GM21360 (cell line): ENCODE results near the gene CPN1.
"Not testable (repeated sequence)": the region's sequence is repeated elsewhere in the genome, so short reads cannot be mapped to it uniquely, and the experiment has no call there.

ENCODE experiments used
- ATAC-seq: cut with Tn5 transposase; IDR thresholded peaks from one replicate; pipeline ENCODE4 v1.9.1; 2021; ENCODE audit warnings: mild to moderate bottlenecking, moderate library complexity; ENCODE audit not compliant: unreplicated experiment

CPN1 gene

DNA sequence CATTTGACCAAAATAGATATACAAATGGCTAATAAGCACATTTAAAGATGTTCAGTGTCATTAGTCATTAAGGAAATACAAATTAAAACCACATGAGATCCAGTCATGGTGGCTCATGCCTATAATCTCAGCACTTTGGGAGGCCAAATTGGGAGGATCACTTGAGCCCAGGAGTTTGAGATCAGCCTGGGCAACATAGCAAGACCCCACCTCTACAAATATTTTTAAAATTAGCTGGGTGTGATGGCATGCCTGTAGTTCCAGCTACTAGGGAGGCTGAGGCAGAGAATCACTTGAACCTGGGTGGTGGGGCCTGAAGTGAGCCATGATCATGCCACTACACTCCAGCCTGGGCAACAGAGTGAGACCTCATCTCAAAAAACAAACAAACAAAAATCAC lies 607 bp upstream of the CPN1 start:
- ATAC-seq, result not testable (repeated sequence)

DNA sequence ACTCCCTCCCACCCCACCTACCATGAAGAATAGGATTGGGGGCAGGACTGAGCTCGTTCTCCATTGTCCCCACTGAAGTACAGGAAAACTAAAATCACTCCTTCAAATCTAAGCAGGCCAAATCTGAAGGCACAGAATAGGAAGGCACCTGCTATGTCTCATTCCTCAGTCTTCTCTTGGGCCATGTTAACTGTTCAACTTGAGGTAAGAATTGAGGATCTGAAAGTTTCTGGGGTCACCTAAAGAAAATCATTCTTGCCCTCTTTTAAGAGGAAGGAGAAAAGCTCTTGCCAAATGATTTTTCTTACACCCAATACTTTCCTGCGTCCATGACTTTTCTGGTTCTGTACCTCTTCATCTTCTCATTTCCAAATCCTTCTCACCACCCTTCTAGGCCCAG lies 4.9 kb downstream of the CPN1 start:
- ATAC-seq, result no peak

GRCh38 chr10:100075426-100076220 lies 6.0 kb downstream of the CPN1 start:
- no peak for ATAC-seq

GRCh38 chr10:100072514-100072913 lies 9.2 kb downstream of the CPN1 start:
- ATAC-seq, result no peak

DNA sequence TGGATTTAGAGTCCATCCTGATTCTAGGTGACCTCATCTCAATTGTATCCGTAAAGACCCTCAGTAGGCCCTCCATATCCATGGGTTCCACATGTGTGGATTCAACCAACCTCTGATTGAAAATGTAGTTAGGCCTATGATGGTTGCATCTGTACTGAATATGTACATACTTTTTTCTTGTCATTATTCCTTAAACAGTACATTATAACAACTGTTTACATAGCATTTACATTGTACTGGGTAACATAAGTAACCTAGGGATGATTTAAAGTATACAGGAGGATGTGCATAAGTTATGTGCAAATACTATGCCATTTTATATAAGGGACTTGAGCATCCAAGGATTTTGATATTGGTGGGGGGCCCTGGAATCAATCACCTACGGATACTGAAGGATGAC lies 10.1 kb downstream of the CPN1 start:
- ATAC-seq, result no peak

GRCh38 chr10:100067466-100067865 lies 14.2 kb downstream of the CPN1 start:
- no peak for ATAC-seq

DNA sequence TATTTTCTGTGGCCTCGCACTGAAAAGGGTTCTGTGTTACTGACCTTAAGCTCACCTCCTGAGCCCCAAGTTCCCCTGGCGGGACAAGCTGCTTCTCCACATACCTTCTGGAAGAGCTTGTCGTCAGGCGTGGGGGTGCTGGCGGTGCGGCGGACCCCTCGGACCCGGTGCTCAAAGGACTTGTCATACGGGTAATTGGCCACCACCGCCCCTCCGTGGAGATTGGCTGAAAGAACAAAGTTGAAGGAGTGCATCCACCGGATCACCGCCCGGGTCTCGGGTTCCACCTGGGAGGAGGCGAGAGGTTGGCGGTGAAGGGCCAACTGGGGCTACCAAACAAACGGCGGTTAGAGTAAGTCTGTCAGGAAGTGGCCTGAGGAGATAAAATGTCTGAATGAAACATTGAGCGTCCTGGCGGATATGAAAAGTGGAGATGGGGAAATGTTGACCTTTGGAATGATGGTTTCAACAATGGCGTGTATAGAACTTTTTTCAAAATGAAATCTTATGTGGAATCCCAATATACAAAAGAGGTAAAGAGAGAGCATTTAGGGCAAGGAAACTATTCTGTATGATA lies 16.5 kb downstream of the CPN1 start:
- ATAC-seq, result no peak

DNA sequence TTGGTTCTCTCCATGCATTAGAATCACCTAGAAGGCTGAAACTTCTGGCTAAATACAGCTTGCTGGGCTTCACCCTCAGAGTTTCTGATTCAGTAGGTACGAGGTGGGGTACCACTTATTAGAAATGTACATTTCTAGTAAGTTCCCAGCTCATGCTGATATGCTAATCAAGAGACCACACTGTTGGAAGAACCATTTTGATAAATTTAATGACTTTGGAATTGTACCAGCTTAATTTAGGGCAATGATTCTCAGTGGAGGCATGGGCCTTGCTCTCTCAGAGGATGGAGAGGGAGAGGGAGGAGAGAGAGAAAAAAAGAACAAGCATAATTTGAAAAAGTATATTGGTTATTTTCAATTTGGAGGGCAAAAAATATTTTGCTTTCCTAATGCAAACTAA lies 20.3 kb downstream of the CPN1 start:
- no peak for ATAC-seq

GRCh38 chr10:100057948-100058347 lies 23.7 kb downstream of the CPN1 start:
- ATAC-seq, result no peak

DNA sequence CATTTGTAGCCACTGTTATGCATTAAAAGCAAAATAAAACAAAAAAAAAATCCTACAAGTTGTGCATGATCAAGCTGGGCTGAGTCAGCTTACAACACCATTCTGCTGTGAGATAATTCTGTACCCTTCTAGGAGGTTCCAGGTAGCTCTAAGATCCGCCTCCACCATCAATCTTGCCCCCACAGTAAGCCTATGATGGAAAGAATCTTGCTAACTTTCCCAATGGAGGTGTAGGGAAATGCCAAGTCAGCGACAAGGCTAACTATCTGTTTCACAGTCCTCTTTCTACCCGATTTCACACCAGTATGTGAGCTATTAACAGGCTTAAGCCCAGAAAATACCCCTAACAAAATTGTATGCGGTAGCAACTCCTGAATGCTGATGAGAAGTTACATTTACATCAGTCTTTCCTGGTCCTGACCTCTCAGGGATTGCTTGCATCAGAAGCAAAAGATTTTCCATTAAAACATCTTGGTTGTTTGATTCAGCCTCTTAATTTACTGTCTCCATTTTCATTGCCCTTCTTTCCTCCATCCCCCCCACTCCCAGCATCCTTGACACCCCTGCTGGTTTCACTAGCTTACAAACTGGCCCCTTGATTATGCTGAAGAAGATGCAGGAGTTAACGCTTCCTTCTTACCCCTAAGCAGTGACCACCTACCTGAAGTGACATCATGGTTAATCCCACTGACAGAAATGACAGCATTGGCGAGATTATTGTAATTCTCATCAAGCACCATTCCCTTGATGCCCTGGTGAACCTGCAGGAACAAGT lies 27.8 kb downstream of the CPN1 start:
- ATAC-seq, result no peak

GRCh38 chr10:100046021-100046486 lies 35.6 kb downstream of the CPN1 start:
- ATAC-seq, result no peak

GRCh38 chr10:100045592-100045991 lies 36.1 kb downstream of the CPN1 start:
- no peak for ATAC-seq

DNA sequence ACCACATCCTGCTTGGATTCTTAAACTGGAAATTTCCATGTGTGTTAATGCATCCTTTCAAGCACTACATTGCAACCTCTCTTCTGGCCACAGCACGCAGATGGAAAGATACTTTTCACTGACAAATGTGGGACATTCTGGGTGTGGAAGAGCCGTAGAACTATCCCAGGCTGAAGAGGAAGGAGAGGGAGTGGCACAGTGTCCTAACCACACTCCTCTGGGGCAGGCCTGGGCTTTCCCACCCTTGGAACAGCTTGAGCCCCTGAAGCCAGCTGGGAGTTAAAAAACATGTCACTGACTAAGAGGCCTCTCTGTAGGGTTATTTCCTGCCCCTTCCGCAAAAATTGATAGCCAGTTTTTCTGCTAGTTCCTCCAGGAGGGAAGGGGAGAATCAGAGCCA lies 37.9 kb downstream of the CPN1 start:
- ATAC-seq, result no peak

DNA sequence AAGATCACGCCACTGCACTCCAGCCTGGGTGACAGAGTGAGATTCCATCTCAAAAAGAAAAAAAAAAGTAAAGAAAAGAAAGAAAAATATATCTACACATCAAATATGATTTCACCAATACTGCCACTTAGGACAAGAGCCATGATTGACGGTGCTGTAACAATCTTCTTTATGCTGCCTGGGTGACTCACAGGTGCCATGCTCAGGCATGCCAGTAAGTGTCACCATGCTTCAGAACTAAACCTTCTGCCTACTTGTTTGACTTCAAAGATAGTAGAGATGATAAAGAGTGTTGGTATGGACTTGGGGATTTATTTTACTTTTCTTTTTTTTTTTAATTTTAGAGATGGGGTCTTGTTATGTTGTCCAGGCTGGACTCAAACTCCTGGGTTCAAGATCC lies 38.3 kb downstream of the CPN1 start:
- ATAC-seq, result no peak

- no peak for ATAC-seq
Measured at GRCh38 chr10:100041306-100042002, 40.2 kb downstream of the CPN1 start.

DNA sequence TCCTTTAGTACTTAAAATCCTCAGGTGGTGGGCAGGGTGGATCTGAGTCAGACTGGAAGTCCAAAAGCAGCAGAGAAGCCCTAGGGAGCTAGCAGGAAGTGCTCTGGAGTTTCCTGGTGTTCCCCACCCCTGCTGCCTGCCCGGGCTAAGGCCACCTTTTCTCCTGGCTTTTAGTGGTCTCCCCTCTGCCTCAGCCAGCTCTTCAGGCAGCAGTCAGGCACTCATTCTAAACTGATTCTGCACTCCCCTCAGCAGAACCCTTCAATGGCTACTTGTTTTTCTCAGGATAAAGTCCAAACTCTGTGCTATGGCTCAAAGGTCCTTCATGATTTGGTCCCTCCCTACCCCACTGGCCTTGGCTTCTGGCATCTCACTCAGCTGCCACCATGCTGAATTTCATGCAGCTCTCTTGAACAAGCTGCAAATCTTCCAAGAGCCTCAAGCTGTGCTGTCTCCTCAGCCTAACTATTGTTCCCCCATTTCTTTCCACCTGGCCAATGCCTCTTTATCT lies 43.1 kb downstream of the CPN1 start:
- no peak for ATAC-seq

- no peak for ATAC-seq
Measured at GRCh38 chr10:100037758-100038315, 43.8 kb downstream of the CPN1 start.

- ATAC-seq, result no peak
Measured at GRCh38 chr10:100036850-100037249, 44.8 kb downstream of the CPN1 start.

DNA sequence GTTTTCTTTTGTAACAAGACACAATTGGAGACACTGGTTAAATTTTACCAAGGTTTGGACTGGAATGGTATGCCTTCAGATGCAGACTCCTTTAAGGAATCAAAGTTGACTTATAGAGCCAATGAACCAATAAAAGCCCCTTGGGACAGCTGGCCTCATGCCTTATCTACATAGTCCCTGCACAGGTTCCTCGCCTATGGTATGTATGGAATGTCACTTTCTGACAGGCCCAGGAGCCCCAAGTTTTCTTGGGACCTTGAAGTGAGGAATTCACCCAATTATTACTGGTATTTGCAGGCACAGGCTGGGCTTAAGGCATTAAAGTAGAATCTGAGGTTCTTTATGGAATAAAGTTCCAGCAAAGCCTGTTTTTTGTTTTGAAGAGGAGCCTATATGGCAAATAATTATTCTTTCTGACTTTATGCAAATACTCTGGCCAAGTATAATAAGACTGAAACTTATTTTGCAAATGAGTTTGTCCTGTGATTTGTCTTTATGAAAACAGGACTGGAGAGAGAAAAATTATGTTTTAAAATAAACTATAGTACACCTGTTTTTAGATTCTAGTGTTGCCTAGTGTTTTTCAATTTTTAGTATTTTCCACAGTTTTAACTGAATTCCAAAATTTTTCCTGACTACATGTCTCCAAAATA lies 47.8 kb downstream of the CPN1 start:
- ATAC-seq, result no peak

GRCh38 chr10:100027416-100027815 lies 54.3 kb downstream of the CPN1 start:
- ATAC-seq, result no peak
